Breast epithelium (tissue), 4 donors: ENCODE measurements around the gene TMEM178A. TPM values are rescaled to one million over a fixed set of nuclear protein-coding genes. Genes with fewer than 3 reads are reported as not detected.

Experiments used
- DNase-seq, 2 donors: peaks; one replicate each; pipeline ENCODE4 v3.0.0-alpha.2; 2019; ENCODE audit warnings: low spot score in 2 of 2
- H3K27ac ChIP-seq, 2 donors: fragments of 200-600 bp; sonication (generic) in 1 of 2; one replicate each; pipeline ENCODE4 v1.5.1; 2016 to 2019; ENCODE audit warnings: mild to moderate bottlenecking in 1 of 2
- H3K27me3 ChIP-seq, 2 donors: fragments of 200-600 bp; sonication (generic) in 1 of 2; one replicate each; pipeline versions ENCODE4 v1.5.1 to v1.6.0; 2017 to 2019; ENCODE audit warnings: control low read depth in 1 of 2, mild to moderate bottlenecking in 1 of 2
- H3K36me3 ChIP-seq: fragments of 200-600 bp; one replicate; pipeline ENCODE4 v1.5.1; 2019
- H3K4me1 ChIP-seq, 2 donors: fragments of 200-600 bp; sonication (generic); one replicate each; pipeline ENCODE4 v1.5.1; 2016 to 2019; ENCODE audit warnings: control low read depth in 1 of 2
- H3K4me3 ChIP-seq, 3 donors: fragments of 200-600 bp; sonication (generic); 1 replicate in 2 of 3; 2 replicates in 1 of 3; pipeline ENCODE4 v1.5.1; 2016 to 2019; ENCODE audit warnings: mild to moderate bottlenecking in 3 of 3, moderate library complexity in 2 of 3
- H3K9me3 ChIP-seq, 2 donors: fragments of 200-600 bp; sonication (generic) in 1 of 2; one replicate each; pipeline ENCODE4 v1.5.1; 2016 to 2019; ENCODE audit warnings: control low read depth in 1 of 2
- POLR2A ChIP-seq: fragments of 450-650 bp; IDR thresholded peaks from one replicate; pipeline ENCODE4 v1.6.1; 2016; ENCODE audit warnings: antibody characterized with exemption, mild to moderate bottlenecking, moderate library complexity
- POLR2AphosphoS5 ChIP-seq, 3 donors: sonication (generic); formaldehyde crosslinking; IDR thresholded peaks; one replicate each; pipeline ENCODE4 v1.6.1; 2017; ENCODE audit warnings: antibody characterized with exemption in 3 of 3
- intact Hi-C: fragments of 100-400 bp; cut with DNase I; formaldehyde crosslinking; loops from one replicate; pipeline ENCODE4 v1.15.1; 2023; ENCODE audit warnings: low total_unique reads
- total RNA-seq, 3 donors: library from RNA; depleted of rRNA; stranded (reverse); fragments of >200 nt; gene quantifications; one replicate each; pipeline ENCODE4 v1.1.0, GENCODE V29; 2016
- TF ChIP-seq, protein P1 (sequence below), 3 donors: fragments of 450-650 bp; IDR thresholded peaks; one replicate each; pipeline ENCODE4 v1.5.1; 2016 to 2017; ENCODE audit warnings: antibody characterized with exemption in 3 of 3, mild to moderate bottlenecking in 3 of 3, moderate library complexity in 3 of 3

The TMEM178A gene
- total RNA-seq, 3 donors from 2014 or later: 1.9 to 9.4 (median 3.6) TPM

DNA sequence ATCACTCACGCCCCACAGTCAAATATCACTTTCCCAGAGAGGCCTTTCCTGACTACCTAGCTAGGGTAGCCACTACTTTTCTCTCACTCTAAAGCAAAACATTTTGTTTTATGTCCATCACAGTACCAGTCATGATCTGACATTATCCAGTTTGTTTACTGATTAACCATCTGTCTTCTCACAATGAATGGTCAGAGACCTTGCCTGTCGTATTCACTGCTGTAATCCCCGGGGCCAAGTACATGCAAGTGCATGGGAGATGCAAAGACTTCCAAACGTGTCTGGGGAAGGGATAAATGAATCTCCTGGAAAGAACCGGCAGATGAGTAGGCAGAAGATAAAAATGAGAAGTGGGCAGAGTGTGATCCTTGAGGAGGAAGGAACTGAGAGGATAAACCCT, 73.7 kb downstream of the TMEM178A start:
- peaks cover 4% of the 10 kb centered on the region for H3K36me3 ChIP-seq

DNA sequence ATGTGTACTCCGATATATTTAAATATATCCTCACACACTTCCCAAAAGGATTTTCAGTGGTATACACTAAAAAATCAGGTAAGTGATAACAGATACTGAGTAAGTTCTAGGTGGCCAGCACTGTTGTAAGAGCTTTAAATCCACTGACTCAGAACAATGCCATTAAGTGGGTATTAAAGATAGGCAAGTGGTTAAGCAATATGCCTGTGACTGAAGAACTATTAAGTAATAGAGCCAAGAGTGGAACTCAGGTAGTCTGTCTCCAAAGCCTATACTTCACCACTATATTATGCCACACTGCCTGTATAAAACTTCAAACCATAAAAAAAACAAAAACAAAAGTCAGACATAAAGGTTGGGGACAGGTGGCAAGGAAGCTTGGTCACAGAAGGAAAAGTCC, 76.2 kb downstream of the TMEM178A start:
- no peak for DNase-seq
- intact Hi-C loops: no loop called here
- TF ChIP-seq POLR2A: no peak
- TF ChIP-seq, protein P1, sequence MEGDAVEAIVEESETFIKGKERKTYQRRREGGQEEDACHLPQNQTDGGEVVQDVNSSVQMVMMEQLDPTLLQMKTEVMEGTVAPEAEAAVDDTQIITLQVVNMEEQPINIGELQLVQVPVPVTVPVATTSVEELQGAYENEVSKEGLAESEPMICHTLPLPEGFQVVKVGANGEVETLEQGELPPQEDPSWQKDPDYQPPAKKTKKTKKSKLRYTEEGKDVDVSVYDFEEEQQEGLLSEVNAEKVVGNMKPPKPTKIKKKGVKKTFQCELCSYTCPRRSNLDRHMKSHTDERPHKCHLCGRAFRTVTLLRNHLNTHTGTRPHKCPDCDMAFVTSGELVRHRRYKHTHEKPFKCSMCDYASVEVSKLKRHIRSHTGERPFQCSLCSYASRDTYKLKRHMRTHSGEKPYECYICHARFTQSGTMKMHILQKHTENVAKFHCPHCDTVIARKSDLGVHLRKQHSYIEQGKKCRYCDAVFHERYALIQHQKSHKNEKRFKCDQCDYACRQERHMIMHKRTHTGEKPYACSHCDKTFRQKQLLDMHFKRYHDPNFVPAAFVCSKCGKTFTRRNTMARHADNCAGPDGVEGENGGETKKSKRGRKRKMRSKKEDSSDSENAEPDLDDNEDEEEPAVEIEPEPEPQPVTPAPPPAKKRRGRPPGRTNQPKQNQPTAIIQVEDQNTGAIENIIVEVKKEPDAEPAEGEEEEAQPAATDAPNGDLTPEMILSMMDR (IDR thresholded peaks at IDR 0.05): no peak
- TF ChIP-seq POLR2AphosphoS5 (IDR thresholded peaks at IDR 0.05): no peak
- Histone ChIP-seq H3K9me3 (no peaks in the 10 kb centered on the region), H3K27ac (no peak overlapping the region), H3K4me1 (no peaks in the 10 kb centered on the region), H3K27me3 (no peaks in the 10 kb centered on the region), H3K4me3 (no peak overlapping the region), H3K36me3 (no peaks in the 10 kb centered on the region)

More for the DNA sequence above, 73.7 kb downstream of the TMEM178A start:
- Histone ChIP-seq H3K27ac (no peak overlapping the region), H3K27me3 (no peaks in the 10 kb centered on the region), H3K4me3 (no peak overlapping the region), H3K9me3 (no peaks in the 10 kb centered on the region), H3K4me1 (no peaks in the 10 kb centered on the region)
- TF ChIP-seq POLR2A (no peak), POLR2AphosphoS5 (IDR thresholded peaks at IDR 0.05) (no peak)
- TF ChIP-seq, protein P1 (IDR thresholded peaks at IDR 0.05): no peak
- intact Hi-C loops: loop anchor here (10.0 kb wide), 1 partner anchor 215 kb away; no protein-coding TSS in a partner anchor
- no peak for DNase-seq

DNA sequence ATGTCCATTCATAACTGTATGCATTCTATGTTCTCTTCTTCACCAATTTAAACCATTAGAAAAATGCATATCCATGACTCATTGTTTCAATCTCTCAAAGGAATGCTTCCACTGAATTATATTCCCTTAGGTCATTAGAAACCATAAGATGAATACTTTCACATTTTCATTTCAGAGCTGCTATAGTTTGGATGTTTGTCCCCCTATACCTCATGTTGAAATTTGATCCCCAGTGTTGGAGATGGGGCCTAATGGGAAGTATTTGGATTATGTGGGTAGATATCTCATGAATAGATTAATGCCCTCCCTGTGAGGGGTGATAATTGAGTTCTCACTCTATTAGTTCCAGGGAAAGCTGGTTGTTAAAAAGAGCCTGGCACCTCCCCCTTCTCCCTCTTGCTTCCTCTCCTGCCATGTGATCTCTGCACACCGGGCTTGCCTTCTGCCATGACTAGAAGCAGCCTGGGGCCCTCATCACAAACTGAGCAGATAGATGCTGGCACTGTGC, 77.6 kb downstream of the TMEM178A start:
- TF ChIP-seq, protein P1 (IDR thresholded peaks at IDR 0.05): no peak
- TF ChIP-seq POLR2AphosphoS5 (IDR thresholded peaks at IDR 0.05): no peak
- TF ChIP-seq POLR2A: no peak
- no peaks in the 10 kb centered on the region for H3K36me3 ChIP-seq
- H3K27ac ChIP-seq: no peak overlapping the region
- H3K4me1 ChIP-seq: no peaks in the 10 kb centered on the region
- no peaks in the 10 kb centered on the region for H3K27me3 ChIP-seq
- intact Hi-C loops: no loop called here
- no peaks in the 10 kb centered on the region for H3K9me3 ChIP-seq
- no peak for DNase-seq
- no peak overlapping the region for H3K4me3 ChIP-seq

DNA sequence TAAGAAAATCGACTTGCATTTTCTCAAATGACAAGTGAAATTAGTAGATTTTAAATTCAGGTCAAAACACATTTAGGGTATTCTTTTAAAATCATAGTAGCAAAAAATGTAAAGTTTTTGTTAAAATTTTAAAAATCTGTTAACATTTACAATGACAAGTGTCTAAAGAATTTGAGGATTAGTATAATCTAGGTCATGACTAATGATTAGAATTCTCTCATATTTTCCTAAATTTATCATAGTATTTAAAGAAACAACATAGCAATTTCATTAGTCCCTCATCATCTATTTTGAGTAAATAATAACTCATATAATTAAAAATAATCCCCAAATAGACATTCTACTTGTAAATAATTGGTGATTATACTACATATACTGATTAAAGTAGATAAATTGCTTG, 89.7 kb downstream of the TMEM178A start:
- intact Hi-C loops: no loop called here
- Histone ChIP-seq H3K9me3 (no peaks in the 10 kb centered on the region), H3K27me3 (no peaks in the 10 kb centered on the region), H3K27ac (no peak overlapping the region), H3K4me1 (no peaks in the 10 kb centered on the region), H3K36me3 (peaks cover 12% of the 10 kb centered on the region), H3K4me3 (no peak overlapping the region)
- DNase-seq: no peak
- TF ChIP-seq POLR2A (no peak), POLR2AphosphoS5 (IDR thresholded peaks at IDR 0.05) (no peak)
- TF ChIP-seq, protein P1 (IDR thresholded peaks at IDR 0.05): no peak

DNA sequence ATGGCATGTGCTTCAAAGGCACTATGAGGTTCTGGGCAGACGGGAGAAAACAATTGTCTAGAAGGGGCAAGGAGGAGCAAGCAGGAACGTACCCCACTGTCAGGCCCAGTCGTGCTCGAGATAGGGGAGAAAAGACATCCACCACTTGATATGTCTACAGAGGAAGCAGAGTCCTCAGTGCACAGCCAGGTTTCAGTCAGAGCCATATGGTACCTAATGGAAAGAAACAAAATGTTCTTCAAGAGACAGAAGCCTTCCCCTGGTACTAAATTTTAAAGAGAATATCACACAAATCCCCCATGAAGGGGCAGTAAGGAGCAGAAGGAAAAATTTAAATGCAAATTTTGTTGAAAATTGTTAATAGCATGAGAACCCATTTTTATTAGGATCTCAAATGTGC, 91.4 kb downstream of the TMEM178A start:
- Histone ChIP-seq H3K9me3 (no peaks in the 10 kb centered on the region), H3K36me3 (peaks cover 10% of the 10 kb centered on the region), H3K27me3 (no peaks in the 10 kb centered on the region), H3K27ac (no peak overlapping the region), H3K4me3 (no peak overlapping the region), H3K4me1 (no peaks in the 10 kb centered on the region)
- TF ChIP-seq POLR2AphosphoS5 (IDR thresholded peaks at IDR 0.05) (no peak), POLR2A (no peak)
- TF ChIP-seq, protein P1 (IDR thresholded peaks at IDR 0.05): no peak
- intact Hi-C loops: no loop called here
- DNase-seq: no peak
